Neuron (in vitro differentiated cells): ENCODE measurements around the gene ST8SIA2.

Source experiments
- H2AFZ ChIP-seq: one replicate; pipeline ENCODE4 v1.6.1; 2013; ENCODE audit warnings: low read depth, mild to moderate bottlenecking, inconsistent platforms, low read length, moderate library complexity
- H3K27me3 ChIP-seq: one replicate; pipeline ENCODE4 v1.6.1; 2013; ENCODE audit warnings: low read length; ENCODE audit not compliant: insufficient read depth
- H3K36me3 ChIP-seq: one replicate; pipeline ENCODE4 v1.6.1; 2013; ENCODE audit warnings: low read length; ENCODE audit not compliant: insufficient read depth
- H3K4me1 ChIP-seq: one replicate; pipeline ENCODE4 v1.6.1; 2013; ENCODE audit warnings: low read length; ENCODE audit not compliant: insufficient read depth
- H3K4me3 ChIP-seq: 2 replicates; pipeline ENCODE4 v1.5.1; 2013; ENCODE audit warnings: mild to moderate bottlenecking, low read length, moderate library complexity
- H3K9me3 ChIP-seq: one replicate; pipeline ENCODE4 v1.6.1; 2013; ENCODE audit warnings: low read length

Gene ST8SIA2

DNA sequence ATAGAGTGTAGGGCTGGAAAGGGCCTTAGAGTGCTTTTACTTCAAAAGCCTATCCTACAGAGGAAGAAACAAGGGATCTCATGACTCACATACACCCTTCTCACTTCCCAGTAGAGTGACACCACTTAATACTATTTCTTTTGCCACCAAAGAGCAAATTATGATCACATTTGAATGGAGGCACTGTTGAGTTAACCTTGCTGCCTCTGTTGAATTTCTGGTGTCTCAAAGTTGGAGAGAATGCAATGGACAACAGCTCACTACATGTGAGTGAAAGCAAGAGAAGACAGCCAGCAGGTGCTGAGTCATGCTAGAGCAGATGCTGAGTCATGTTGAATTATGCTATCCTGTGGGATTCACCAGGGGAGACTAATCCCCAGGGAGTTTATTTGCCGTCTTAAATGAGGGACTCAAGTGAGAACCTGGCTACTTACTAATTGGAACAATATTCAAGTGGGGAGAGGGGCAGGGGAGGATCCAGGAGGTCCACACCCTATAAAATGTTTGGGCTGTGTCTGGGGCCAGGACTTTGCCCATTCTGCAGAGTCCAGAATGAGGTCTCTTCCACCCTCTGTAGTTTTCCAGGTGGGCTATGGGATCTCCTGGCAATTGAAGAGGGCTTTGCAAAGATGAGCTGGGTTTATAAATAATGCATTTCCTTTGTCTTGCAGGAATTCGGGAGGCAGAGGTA is 35.8 kb downstream of the ST8SIA2 start:
- H3K9me3 ChIP-seq = no peaks in the 10 kb centered on the region
- no peaks in the 10 kb centered on the region for H3K4me1 ChIP-seq
- H2AFZ ChIP-seq = no peak overlapping the region
- no peaks in the 10 kb centered on the region for H3K27me3 ChIP-seq
- no peak overlapping the region for H3K4me3 ChIP-seq
- peaks cover 51% of the 10 kb centered on the region for H3K36me3 ChIP-seq

DNA sequence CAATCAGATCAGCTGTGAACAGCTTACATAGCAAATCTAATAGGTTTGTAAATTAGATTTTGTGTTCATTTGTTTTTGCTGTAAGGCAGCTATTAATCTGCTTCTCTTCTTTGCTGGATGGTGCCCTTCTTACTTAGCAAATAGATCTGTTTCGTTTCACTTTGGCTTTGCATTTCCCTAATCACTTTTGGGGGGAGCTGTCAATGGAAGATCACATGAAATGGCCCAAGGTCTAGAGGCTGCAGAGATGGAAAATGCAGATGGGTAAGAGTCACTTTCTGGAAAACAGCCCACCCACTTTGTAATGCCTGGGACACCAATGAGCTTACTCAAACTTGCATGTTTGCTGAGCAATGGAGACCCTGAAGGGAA is 36.4 kb downstream of the ST8SIA2 start:
- H3K36me3 ChIP-seq = peaks cover 57% of the 10 kb centered on the region
- H3K27me3 ChIP-seq = no peaks in the 10 kb centered on the region
- H3K9me3 ChIP-seq = no peaks in the 10 kb centered on the region
- no peak overlapping the region for H3K4me3 ChIP-seq
- no peaks in the 10 kb centered on the region for H3K4me1 ChIP-seq
- no peak overlapping the region for H2AFZ ChIP-seq

DNA sequence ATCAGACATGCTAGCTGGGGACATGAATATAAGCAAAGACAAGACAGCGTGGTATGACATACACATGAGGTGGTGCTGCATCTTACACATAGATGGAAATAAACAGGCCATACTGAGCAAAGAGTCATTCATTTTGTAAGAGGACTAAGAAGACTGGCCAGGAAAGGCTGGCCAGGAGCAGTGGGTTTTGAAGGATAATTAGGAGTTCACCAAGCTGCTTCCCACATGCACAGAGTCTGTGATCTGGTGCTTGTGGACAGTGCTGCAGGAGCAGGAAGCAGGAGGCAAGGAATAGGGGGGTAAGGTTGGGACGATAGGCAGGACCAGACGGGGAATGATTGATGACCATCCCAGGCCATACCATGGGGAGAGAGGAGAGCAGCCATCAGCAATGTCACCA is 41.5 kb downstream of the ST8SIA2 start:
- H2AFZ ChIP-seq = no peak overlapping the region
- no peaks in the 10 kb centered on the region for H3K4me1 ChIP-seq
- H3K27me3 ChIP-seq = no peaks in the 10 kb centered on the region
- no peaks in the 10 kb centered on the region for H3K9me3 ChIP-seq
- H3K36me3 ChIP-seq = peaks cover 92% of the 10 kb centered on the region
- no peak overlapping the region for H3K4me3 ChIP-seq

GRCh38 chr15:92438471-92438870 is 44.8 kb downstream of the ST8SIA2 start:
- no peaks in the 10 kb centered on the region for H3K9me3 ChIP-seq
- H3K27me3 ChIP-seq = no peaks in the 10 kb centered on the region
- H3K4me3 ChIP-seq = no peak overlapping the region
- H3K4me1 ChIP-seq = no peaks in the 10 kb centered on the region
- peaks cover 98% of the 10 kb centered on the region for H3K36me3 ChIP-seq
- H2AFZ ChIP-seq = no peak overlapping the region

- Histone ChIP-seq H3K4me1 (no peaks in the 10 kb centered on the region), H2AFZ (no peak overlapping the region), H3K27me3 (no peaks in the 10 kb centered on the region), H3K36me3 (peaks cover 99% of the 10 kb centered on the region), H3K9me3 (no peaks in the 10 kb centered on the region), H3K4me3 (no peak overlapping the region)
These were observed 49.7 kb downstream of the ST8SIA2 start for GRCh38 chr15:92443381-92443780.

DNA sequence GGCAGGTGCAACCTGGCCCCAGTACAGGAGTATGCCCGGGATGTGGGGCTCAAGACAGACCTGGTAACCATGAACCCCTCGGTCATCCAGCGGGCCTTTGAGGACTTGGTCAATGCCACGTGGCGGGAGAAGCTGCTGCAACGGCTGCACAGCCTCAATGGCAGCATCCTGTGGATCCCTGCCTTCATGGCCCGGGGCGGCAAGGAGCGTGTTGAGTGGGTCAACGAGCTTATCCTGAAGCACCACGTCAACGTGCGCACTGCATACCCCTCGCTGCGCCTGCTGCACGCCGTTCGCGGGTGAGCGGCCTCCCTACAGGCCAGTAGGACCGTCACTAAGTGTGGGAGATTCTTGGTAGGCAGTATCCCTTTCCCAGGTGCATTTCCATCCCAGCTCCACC is 51.0 kb downstream of the ST8SIA2 start:
- no peaks in the 10 kb centered on the region for H3K4me1 ChIP-seq
- no peak overlapping the region for H3K4me3 ChIP-seq
- no peak overlapping the region for H2AFZ ChIP-seq
- H3K27me3 ChIP-seq = no peaks in the 10 kb centered on the region
- H3K9me3 ChIP-seq = no peaks in the 10 kb centered on the region
- peaks cover 98% of the 10 kb centered on the region for H3K36me3 ChIP-seq

- no peaks in the 10 kb centered on the region for H3K9me3 ChIP-seq
- no peak overlapping the region for H3K4me3 ChIP-seq
- no peaks in the 10 kb centered on the region for H3K4me1 ChIP-seq
- H3K27me3 ChIP-seq = no peaks in the 10 kb centered on the region
- peaks cover 96% of the 10 kb centered on the region for H3K36me3 ChIP-seq
- H2AFZ ChIP-seq = no peak overlapping the region
These were observed 54.7 kb downstream of the ST8SIA2 start for GRCh38 chr15:92448370-92448769.

- H3K4me1 ChIP-seq = no peaks in the 10 kb centered on the region
- no peak overlapping the region for H2AFZ ChIP-seq
- no peaks in the 10 kb centered on the region for H3K27me3 ChIP-seq
- H3K4me3 ChIP-seq = no peak overlapping the region
- H3K36me3 ChIP-seq = peaks cover 93% of the 10 kb centered on the region
- H3K9me3 ChIP-seq = no peaks in the 10 kb centered on the region
These were observed 55.8 kb downstream of the ST8SIA2 start for GRCh38 chr15:92449476-92449875.

GRCh38 chr15:92451225-92451825 is 57.6 kb downstream of the ST8SIA2 start:
- Histone ChIP-seq H3K9me3 (no peaks in the 10 kb centered on the region), H3K27me3 (no peaks in the 10 kb centered on the region), H3K4me1 (no peaks in the 10 kb centered on the region), H3K36me3 (peaks cover 92% of the 10 kb centered on the region), H2AFZ (no peak overlapping the region), H3K4me3 (no peak overlapping the region)

GRCh38 chr15:92452143-92452542 is 58.5 kb downstream of the ST8SIA2 start:
- H3K9me3 ChIP-seq = no peaks in the 10 kb centered on the region
- H3K4me3 ChIP-seq = no peak overlapping the region
- H3K27me3 ChIP-seq = no peaks in the 10 kb centered on the region
- H3K36me3 ChIP-seq = peaks cover 92% of the 10 kb centered on the region
- no peaks in the 10 kb centered on the region for H3K4me1 ChIP-seq
- H2AFZ ChIP-seq = no peak overlapping the region

DNA sequence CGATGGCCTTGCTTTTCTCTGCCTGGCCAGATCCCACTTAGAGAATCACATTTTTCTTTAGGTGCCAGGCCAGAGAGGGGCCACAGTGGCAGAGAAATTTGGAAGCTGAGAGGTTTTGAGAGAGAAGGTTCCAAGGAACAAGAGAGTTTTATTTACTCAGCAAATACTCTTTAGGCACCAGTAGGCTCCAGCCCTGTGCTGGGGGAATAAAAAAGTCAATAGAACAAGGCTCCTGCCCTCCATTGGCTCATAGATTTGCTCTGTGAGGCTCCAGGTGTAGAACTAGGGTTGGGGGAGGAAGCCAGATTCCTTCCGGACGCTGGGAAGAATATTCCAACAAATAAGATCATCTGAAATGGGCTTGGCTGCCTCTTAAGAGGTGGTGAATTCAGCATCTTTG is 59.9 kb downstream of the ST8SIA2 start:
- Histone ChIP-seq H2AFZ (no peak overlapping the region), H3K4me1 (no peaks in the 10 kb centered on the region), H3K9me3 (no peaks in the 10 kb centered on the region), H3K27me3 (no peaks in the 10 kb centered on the region), H3K4me3 (no peak overlapping the region), H3K36me3 (peaks cover 92% of the 10 kb centered on the region)

GRCh38 chr15:92454555-92455105 is 60.9 kb downstream of the ST8SIA2 start:
- H3K4me3 ChIP-seq = no peak overlapping the region
- H2AFZ ChIP-seq = no peak overlapping the region
- H3K9me3 ChIP-seq = no peaks in the 10 kb centered on the region
- H3K27me3 ChIP-seq = no peaks in the 10 kb centered on the region
- H3K36me3 ChIP-seq = peaks cover 92% of the 10 kb centered on the region
- H3K4me1 ChIP-seq = no peaks in the 10 kb centered on the region

DNA sequence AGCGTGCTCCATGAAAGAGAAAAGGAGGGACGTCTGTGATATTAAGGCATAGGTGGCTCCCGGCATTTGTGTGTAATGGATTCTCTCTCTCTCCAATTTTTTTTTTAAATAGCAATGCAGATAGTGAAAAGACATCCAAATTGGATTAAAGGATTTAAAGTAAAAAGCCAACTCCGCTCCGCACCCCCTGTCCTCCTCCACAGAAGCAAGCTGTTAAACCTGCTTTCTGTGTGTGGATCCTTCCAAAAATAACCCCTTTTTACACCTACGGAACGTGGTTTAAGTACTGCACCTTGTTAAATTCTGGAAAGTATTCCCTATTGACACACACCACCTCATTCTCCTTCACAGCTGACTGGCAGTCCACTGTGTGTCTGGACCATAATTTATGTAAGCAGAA is 61.6 kb downstream of the ST8SIA2 start:
- Histone ChIP-seq H2AFZ (no peak overlapping the region), H3K9me3 (no peaks in the 10 kb centered on the region), H3K27me3 (no peaks in the 10 kb centered on the region), H3K4me1 (no peaks in the 10 kb centered on the region), H3K36me3 (peaks cover 91% of the 10 kb centered on the region), H3K4me3 (no peak overlapping the region)
